HG03060 (cell line): Measurements from ENCODE around the gene ZBTB42.
"Not testable (repeated sequence)": the region's sequence is repeated elsewhere in the genome, so short reads cannot be mapped to it uniquely, and the experiment has no call there.

Source experiments
- ATAC-seq: cut with Tn5 transposase; IDR thresholded peaks from one replicate; pipeline ENCODE4 v1.9.1; 2021; ENCODE audit warnings: low read depth, moderate number of reproducible peaks; ENCODE audit not compliant: unreplicated experiment

Gene ZBTB42

DNA sequence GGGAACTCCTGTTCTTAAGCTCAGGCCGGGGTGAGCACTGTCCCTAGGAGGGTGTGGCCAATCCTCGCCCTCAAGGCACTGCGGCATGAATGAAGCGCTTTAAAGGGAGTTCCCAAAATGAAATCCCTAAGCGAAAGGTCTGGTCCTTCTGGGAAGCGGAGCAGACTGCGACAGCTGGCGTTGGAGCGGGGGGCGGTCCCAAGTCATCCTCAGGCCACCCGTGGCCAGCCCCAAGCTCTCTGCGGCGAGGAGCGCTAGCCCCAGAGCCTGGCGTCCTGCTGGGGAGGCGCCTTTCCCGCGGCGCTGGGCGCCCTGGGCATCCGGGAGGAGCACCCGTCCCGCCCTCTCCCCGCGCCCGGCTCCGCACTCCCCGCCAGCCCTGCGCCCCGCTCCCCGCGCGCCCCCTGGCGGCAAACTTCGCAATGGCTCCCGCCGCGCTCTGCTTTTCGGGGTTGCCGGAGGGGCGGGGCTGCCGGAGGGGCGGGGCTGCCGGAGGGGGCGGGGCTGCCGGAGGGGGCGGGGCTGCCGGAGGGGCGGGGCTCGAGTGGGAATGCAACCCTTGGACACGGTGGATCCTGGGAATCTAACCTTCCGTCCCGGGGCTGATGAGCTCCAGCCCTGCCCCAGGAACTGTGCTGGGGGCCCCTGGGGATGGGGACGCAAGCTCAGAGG lies 25.4 kb downstream of the ZBTB42 start:
- ATAC-seq, result no peak

DNA sequence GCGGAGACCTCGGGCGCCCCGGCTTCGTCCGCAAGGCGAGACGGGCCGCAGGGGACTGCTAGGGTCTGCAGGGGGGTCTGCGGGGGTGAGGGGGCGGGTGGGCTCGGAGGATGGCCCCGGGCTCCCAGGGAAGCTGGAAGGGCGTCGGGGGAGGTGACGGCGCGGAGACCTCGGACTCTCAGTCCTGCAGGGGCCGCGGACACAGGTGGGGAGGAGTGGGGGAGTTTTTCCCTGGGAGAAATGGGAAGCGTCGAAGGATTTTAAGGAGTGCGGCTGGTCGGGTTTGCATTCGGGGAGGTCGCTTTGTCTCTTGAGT lies 25.9 kb downstream of the ZBTB42 start:
- ATAC-seq, result no peak

DNA sequence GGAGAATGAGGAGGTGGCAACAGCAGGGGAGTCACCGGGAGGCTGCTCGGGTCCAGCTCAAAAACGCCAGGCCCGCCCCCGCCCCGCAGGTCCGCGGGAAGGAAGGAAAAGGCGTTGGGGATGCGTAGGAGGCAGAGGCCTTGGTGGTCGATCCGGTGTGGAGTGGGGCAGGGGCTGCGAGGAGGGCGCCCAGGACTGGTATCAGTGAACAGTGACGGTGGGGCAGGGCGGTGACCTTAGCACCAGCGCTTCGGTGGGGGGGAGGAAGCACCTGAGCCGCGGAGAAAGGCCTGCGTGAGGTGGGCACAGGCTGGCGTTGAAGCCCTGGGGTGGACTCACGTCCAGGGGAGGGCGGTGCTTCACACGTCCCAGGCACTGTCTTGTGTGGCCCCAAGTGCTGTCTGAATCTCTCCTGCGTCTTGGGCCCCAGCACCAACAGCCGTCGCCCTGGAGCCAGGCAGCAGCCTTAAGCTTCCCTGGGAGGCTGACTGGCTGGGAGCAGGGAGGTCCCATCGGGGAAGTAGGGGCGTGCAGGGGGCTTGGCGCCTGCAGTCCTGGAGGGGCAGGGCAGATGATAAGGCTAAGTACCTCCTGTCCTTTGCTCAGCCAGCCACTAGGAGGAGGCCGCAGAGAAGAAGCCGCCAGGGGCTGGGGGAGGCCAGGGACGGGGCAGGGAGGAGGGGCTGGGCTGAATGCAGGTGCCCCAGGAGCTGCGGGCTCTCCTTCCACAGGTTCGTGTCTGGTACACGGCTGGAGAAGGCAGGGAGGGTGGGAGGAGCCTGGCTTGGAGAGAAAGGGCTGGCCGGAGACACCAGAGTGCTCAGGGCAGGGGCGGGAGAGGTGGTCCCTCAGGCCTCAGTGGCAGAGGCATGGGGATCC lies 26.5 kb downstream of the ZBTB42 start:
- ATAC-seq, result no peak

DNA sequence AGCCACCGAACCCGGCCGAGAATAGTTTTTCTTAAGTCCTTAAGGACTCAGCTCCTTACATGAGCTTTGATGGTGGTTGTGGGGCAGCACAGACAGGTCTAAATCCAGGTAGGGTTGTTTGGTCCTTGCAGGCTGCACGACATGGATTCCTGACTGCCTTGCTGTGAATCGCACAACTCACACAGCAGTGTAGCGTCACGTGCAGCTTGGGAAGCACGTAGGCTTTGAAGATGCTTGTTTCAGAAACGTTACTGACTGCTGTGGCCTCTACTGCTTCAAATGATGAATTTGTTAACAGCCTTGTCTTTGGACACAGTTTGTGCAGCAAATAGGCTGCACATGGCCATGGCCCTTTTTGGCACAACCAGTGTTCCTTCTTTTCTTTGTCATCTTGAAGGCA lies 29.9 kb downstream of the ZBTB42 start:
- no peak for ATAC-seq

DNA sequence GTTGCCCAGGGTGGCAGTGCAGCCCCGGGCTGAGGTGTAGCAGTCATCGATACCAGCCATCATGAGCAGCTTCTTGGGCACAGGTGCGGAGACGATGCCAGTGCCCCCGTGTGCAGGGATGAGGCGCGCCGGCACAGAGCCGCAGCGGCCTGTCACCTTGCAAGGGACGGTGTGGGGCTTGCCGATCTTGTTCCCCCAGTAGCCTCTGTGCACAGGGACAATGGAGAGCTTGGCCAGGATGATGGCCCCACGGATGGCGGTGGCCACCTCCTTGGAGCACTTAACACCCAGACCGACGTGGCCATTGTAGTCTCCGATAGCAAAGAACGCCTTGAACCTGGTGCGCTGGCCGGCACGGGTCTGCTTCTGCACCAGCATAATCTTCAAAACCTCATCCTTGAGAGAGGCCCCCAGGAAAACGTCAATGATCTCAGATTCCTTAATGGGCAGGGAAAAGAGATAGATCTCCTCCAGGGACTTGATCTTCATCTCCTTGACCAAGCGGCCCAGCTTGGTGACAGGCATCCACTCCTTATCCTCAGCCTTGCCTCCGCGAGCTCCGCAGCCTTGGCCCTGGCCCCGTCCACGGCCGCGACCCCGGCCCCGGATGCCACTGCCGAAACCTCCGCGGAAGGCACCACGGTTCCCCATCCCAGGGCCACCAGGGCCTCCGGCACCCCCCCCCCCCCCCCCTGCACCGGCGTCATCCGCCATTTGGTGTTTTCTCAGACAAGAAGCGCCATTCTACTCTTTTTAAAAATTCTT lies 35.5 kb downstream of the ZBTB42 start:
- not testable (repeated sequence) for ATAC-seq

DNA sequence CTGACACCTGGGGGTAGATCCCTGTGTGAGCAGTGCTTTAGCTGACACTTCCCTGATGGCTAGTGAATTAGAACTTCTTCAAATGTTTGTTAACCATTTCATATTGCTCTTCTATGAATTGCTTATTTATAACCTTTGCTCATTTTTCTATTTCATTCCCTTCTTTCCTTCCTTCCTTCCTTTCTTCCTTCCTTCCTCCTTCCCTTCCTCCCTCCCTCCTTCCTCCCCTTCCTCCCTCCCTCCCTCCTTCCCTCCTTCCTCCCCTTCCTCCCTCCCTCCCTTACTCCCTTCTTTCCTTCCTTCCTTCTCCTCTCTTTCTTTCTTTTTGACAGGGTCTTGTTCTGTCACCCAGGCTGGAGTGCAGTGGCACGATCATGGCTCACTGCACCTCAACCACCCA lies 40.8 kb downstream of the ZBTB42 start:
- no peak for ATAC-seq

DNA sequence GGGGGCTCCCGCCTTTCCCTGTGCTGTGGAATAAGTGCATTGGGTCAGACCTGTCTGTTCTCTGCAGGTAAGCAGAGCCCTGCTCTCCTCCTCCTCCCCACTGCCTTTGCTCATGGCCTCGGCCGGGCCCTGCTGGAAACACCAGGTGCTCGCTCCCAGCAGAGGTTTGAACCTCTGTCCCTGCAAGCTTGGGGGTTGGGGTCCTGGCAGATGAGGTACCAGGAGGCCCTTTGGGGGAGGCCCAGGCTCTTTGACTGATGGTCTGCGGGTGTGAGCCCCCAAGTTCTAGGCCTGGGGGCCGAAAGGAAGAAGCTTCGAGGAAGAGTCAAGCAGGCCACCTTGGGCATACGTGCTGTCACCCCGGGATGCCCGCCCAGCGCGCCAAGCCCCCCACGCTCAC lies 42.1 kb downstream of the ZBTB42 start:
- ATAC-seq, result no peak

DNA sequence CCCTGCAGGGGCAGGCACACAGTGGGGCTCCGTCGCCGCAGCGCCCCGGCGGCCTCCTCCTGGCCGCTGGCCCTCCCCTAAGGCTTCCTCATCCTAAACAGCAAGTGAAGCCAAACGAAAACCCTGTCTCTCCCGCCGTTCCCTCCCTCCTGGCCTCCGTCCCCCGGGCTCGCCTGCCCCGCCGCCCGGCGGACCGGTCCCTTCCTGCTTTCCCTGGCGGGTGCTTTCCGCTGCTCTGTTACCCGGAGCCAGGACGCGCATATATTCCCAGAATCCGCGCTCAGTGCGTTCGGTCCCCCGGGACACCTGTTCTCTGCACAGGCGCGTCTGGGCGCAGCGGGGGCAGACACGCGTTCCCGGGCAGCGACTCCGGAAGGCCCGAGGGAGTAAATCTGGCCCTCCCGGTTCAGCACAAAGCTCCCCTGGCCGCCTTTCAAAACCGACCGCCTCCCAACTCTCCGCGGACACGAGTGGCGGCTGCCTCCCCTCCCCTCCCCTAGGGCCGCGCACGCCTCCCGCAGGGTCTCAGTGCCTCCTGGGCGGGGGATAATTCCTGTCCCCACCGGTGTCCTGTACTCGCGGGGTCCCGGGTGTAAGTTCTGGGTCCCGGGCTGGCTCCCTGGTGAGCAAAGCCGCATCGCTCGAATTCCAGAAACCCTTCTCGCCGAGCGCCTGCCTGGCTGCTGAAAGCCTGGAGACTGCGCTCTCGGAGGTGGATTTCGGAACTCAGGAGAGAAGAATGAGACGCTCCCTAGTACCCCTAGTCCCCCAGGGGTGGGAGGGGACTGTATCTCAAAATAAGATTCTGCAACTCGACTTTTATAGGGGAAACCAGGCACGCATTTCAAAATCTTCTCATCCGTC lies 42.8 kb downstream of the ZBTB42 start:
- ATAC-seq, result no peak

DNA sequence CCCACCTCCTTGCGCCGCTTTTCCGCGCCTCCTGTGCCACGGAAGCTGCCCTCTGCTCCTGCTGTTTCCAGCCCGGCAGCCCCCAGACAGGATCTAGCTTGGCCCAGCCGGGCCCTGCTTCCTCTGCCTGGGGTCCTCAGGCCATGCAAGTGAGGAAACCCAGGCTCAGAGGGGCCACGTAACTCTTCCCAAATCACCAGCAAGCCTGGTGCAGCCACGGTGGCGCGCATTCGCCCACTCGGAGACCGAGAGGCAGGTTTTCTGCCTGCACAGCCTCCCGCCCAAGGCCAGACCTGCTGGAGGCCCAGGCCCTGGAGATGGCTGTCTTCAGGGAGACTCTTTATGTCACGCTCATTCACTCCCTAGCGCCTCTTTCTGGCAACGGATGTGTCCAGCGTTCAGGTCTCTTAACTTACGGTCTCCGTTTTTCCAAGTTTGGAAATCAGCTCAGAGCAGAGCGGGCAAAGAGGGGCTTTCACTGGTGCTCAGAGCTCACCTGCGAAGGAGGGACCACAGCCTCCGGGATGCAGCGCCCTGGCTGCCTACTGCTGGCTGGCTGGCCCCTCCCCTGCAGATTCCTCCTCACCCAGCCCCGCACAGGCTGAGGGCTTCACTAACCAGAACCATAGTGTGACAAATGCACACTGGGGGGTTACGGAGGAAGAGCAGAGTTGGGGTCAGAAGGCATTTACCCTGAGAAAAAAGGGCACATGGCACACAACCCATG lies 43.6 kb downstream of the ZBTB42 start:
- ATAC-seq, result no peak

DNA sequence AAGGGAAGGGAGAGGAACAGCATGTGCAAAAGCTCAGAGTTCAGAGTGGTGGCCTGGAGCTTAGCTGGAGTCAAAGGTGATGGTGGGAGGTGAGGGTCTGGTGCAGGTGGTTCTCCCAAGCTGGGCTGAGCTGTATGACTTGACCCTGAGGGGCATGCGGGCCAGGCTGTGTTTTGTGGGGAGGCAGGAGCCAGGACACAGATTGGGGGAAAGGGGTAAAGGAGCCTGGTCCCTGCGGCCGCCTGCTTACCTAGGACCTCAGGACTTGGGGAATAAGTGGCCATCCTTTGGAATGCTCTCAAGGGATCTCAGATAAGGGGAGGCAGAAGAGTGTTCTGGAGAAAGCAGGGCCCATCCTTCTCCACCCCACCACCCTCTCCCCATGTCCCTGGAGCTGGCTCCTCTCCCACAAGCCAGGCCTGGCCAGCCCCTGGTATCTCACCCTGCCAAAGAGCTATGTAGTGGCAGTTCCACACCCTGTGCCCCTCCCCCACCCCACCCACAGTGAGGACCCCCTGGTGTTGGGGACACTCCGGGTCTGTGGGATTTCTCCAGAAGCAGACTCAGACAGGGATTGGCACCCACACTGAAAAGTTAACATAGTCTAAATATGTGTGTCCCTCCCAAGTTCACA lies 44.2 kb downstream of the ZBTB42 start:
- no peak for ATAC-seq

DNA sequence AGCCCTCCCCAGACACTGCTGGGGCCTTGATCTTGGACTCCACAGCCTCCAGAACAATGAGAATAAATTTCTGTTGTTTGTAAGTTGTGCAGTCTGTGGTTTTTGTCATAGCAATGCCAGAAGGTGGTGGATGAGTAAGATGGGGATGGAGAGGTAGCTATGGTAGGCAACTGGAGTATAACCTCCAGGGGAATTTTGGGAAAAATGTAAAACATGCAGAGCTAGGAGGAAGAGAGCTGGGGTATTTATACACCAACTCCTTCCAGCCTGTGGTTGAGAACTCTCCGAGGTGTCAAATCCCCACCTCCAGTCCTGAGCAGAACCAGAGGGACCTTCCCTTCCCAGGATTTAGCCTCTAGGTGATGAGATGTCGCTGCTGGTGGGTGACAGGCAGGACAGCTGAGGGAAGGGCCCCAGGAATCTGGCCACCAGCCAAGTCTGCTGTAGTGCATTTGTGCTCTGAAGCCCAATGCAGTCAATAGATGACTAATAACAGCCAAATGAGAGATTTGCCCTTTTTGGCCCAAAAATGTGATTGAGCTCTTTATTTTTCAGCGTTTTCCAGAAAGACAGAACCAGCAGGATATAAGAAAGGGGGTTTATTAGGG lies 45.0 kb downstream of the ZBTB42 start:
- ATAC-seq, result no peak

DNA sequence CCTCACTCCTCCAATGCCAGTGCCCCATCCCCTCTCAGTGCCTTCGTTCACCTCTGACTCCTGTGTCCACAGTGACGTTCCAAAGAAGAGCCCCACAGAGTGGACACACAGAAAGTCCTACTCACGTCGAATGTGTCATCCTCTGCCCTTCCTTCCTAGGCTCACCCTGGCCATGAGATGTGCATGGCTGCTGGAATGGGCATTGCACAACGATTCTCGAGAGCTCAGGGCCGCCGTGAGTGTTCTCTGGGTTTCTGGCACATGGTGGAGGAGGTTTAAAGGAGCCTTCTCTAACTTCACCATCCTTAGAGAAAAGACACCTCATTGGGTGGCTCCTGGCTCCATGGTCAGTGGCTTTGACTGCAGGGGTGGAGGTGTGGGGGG lies 51.4 kb downstream of the ZBTB42 start:
- ATAC-seq, result no peak
